ENCODE data around the gene LVRN. TPM values are rescaled to one million over a fixed set of nuclear protein-coding genes. Genes with fewer than 3 reads are reported as not detected.

LVRN gene
- total RNA-seq, 1 donor from 2014 or later: not detected

DNA sequence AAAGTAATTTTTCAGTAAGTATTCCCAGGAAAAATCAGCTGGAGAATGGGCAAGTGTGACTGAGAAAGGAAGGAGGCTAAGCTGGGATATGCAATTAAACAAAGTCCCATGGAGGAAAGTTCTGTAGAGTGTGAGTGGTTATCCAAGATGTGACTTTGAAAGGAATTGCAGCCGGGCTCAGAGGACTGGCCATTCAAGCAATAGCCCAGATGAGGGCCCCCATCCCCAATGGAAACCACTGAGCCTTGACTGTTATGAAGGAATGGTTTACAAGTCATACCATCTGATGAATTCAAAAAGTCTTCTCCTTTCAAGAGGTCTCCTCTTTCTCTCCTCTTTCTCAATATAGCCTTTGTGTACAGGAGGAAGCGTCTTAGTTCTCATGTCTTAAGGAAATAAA, 6.5 kb downstream of the LVRN start:
- Histone ChIP-seq H3K27me3 (ENCODE audit: control insufficient read depth, insufficient read depth, low read length) (peaks cover under 1% of the 10 kb centered on the region), H3K4me3 (ENCODE audit: low read depth, low read length) (no peak overlapping the region), H3K36me3 (ENCODE audit: control insufficient read depth, insufficient read depth, low read length) (no peaks in the 10 kb centered on the region)
- DNase-seq (ENCODE audit: low read depth): no peak
- TF ChIP-seq, protein P1, sequence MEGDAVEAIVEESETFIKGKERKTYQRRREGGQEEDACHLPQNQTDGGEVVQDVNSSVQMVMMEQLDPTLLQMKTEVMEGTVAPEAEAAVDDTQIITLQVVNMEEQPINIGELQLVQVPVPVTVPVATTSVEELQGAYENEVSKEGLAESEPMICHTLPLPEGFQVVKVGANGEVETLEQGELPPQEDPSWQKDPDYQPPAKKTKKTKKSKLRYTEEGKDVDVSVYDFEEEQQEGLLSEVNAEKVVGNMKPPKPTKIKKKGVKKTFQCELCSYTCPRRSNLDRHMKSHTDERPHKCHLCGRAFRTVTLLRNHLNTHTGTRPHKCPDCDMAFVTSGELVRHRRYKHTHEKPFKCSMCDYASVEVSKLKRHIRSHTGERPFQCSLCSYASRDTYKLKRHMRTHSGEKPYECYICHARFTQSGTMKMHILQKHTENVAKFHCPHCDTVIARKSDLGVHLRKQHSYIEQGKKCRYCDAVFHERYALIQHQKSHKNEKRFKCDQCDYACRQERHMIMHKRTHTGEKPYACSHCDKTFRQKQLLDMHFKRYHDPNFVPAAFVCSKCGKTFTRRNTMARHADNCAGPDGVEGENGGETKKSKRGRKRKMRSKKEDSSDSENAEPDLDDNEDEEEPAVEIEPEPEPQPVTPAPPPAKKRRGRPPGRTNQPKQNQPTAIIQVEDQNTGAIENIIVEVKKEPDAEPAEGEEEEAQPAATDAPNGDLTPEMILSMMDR (IDR thresholded peaks at IDR 0.05; ENCODE audit: insufficient read depth, low read length, poor library complexity, severe bottlenecking): no peak

DNA sequence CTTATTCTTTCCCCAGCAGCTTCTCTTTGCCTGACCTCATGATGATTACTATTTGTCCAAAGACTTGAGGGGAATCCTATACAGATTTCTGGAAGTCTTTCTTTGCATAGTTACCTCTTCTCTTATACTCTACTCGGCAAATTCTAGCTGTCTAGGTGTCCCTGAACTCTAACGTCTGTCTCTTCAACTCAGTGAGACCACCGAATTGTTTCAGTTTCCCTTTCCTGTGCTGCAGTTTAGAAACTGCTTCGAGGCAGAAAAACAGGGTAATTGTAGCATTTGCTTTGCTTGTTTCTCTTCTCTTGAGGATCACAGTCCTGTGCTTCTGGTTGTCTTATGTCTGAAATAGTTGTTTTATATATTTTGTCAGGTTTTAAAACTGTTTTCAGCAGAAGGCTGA, 14.8 kb downstream of the LVRN start:
- TF ChIP-seq, protein P1 (IDR thresholded peaks at IDR 0.05; ENCODE audit: insufficient read depth, low read length, poor library complexity, severe bottlenecking): no peak
- DNase-seq (ENCODE audit: low read depth): no peak
- no peaks in the 10 kb centered on the region for H3K27me3 ChIP-seq (ENCODE audit: control insufficient read depth, insufficient read depth, low read length)
- no peaks in the 10 kb centered on the region for H3K36me3 ChIP-seq (ENCODE audit: control insufficient read depth, insufficient read depth, low read length)
- no peak overlapping the region for H3K4me3 ChIP-seq (ENCODE audit: low read depth, low read length)

DNA sequence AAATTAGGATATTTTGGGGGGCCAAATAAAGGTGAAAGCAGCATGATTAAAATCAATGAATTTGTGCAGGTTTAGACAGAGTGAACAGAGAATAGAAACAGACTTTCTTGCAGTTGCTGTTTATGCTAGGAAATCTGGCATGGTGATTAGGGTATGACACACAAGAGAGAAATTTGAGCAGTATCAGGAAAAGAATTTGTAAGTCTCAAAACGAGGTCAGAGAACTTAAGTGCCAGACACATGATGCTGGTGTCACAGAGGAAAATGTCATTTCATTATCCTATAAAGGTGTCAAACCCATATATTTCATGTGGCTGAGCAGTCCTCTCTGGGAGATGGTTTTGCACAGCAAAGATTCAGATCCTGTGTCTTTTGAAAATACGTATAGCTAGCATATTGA, 15.7 kb downstream of the LVRN start:
- H3K4me3 ChIP-seq (ENCODE audit: low read depth, low read length): no peak overlapping the region
- no peaks in the 10 kb centered on the region for H3K36me3 ChIP-seq (ENCODE audit: control insufficient read depth, insufficient read depth, low read length)
- TF ChIP-seq, protein P1 (IDR thresholded peaks at IDR 0.05; ENCODE audit: insufficient read depth, low read length, poor library complexity, severe bottlenecking): no peak
- no peaks in the 10 kb centered on the region for H3K27me3 ChIP-seq (ENCODE audit: control insufficient read depth, insufficient read depth, low read length)
- DNase-seq (ENCODE audit: low read depth): peak; percentile 49

DNA sequence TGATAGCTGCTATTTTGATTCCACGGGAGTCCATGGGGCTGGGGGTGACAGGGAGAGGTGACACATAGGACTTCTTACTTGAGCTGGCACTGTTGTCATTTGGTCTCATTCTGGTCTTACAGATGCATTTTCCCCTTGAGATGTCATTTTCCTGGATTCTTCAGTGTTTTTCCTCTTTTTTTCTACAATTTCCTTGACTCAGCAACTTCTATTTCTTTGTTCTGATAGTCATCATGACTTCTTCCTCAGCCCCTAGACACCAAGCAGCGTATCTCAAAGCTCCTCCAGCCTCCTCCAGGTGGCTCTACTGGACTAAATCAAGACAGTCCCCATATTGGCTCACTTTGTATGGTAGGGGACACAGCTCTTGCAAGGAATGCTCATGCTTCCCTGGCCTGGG, 16.5 kb downstream of the LVRN start:
- DNase-seq (ENCODE audit: low read depth): no peak
- H3K36me3 ChIP-seq (ENCODE audit: control insufficient read depth, insufficient read depth, low read length): no peaks in the 10 kb centered on the region
- no peaks in the 10 kb centered on the region for H3K27me3 ChIP-seq (ENCODE audit: control insufficient read depth, insufficient read depth, low read length)
- H3K4me3 ChIP-seq (ENCODE audit: low read depth, low read length): no peak overlapping the region
- TF ChIP-seq, protein P1 (IDR thresholded peaks at IDR 0.05; ENCODE audit: insufficient read depth, low read length, poor library complexity, severe bottlenecking): no peak

DNA sequence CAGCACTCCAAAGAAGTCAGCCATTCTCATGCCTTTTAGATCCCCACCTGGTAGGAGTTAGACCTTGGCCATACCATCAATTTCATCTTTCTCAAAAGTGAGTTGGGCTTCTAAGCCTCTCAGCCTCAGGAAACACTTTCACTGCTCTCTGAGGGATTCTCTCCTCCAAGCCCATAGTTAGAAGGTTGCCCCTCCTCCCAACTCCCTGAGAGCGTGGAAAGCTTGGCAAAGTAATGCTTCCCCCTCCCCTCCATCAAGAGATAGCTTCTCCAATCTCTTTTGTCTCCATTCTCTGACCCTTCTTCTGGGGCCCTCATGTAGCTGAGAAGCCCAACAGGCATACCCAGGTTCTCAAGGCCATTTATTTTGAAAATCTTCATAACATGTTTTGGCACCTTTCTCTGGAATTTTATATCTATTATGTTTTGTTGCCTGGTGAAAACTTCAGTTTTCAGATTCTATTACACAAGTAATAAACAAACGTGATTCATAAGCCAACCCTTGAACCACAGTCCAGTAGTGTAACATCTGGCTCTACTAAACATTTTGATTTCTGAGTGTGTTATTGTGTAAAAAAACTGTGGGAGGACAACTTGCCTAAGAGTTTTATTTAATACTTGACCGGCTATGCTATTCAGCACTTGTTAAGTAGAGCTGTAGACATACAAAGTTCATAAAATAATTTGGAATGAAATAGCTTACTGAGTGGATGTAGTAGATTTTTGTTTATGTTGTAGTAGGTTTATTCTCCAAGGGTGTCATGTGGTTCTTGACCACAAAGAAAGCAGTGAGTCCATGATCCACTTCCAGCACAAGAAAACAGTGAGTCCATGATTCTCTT, 17.1 kb downstream of the LVRN start:
- Histone ChIP-seq H3K4me3 (ENCODE audit: low read depth, low read length) (no peak overlapping the region), H3K27me3 (ENCODE audit: control insufficient read depth, insufficient read depth, low read length) (no peaks in the 10 kb centered on the region), H3K36me3 (ENCODE audit: control insufficient read depth, insufficient read depth, low read length) (no peaks in the 10 kb centered on the region)
- TF ChIP-seq, protein P1 (IDR thresholded peaks at IDR 0.05; ENCODE audit: insufficient read depth, low read length, poor library complexity, severe bottlenecking): no peak
- DNase-seq (ENCODE audit: low read depth): no peak

DNA sequence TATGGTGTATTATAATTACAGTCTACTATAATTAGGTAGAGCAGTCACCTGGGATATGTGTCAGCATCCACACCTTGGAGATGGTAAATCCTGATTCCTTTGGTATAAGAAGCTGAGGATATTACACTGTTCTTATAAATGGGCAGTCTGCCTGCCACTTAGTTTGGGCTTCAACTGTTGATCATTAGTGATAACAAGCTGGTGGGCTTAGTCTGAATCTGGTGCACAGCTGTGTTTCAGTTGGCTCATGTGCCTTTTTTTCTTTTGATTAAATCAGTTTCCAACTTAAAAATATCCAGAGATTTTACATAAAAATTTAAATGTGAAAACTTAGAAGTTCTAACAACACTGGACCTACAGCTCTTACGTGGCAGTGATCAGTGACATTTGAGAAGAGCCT, 21.2 kb downstream of the LVRN start:
- TF ChIP-seq, protein P1 (IDR thresholded peaks at IDR 0.05; ENCODE audit: insufficient read depth, low read length, poor library complexity, severe bottlenecking): no peak
- no peak for DNase-seq (ENCODE audit: low read depth)

More for the DNA sequence above, 21.2 kb downstream of the LVRN start:
- Histone ChIP-seq H3K36me3 (ENCODE audit: control insufficient read depth, insufficient read depth, low read length) (no peaks in the 10 kb centered on the region), H3K27me3 (ENCODE audit: control insufficient read depth, insufficient read depth, low read length) (no peaks in the 10 kb centered on the region), H3K4me3 (ENCODE audit: low read depth, low read length) (no peak overlapping the region)

All from kidney epithelial cell (primary cell).